Superior temporal gyrus (tissue), 1 donor: ENCODE data around the gene LDAF1.
A peak's percentile ranks its signal among the peaks of the same experiment; 100 is the strongest.
"Not testable (repeated sequence)": the region's sequence is repeated elsewhere in the genome, so short reads cannot be mapped to it uniquely, and the experiment has no call there.

Experiments
- DNase-seq: peaks from one replicate; pipeline ENCODE4 v3.0.0-alpha.2; 2016; ENCODE audit errors: extremely low spot score

Gene LDAF1

GRCh38 chr16:21162661-21163151 lies 4.2 kb downstream of the LDAF1 start:
- DNase-seq: no peak

GRCh38 chr16:21163576-21163975 lies 5.1 kb downstream of the LDAF1 start:
- DNase-seq: no peak

GRCh38 chr16:21164521-21165168 lies 6.2 kb downstream of the LDAF1 start:
- DNase-seq: no peak

GRCh38 chr16:21166561-21166961 lies 8.1 kb downstream of the LDAF1 start:
- no peak for DNase-seq

GRCh38 chr16:21167360-21167759 lies 8.9 kb downstream of the LDAF1 start:
- no peak for DNase-seq

GRCh38 chr16:21167929-21168602 lies 9.6 kb downstream of the LDAF1 start:
- DNase-seq: no peak

GRCh38 chr16:21169249-21169981 lies 10.9 kb downstream of the LDAF1 start:
- no peak for DNase-seq

- DNase-seq: not testable (repeated sequence)
These were observed 11.6 kb downstream of the LDAF1 start for GRCh38 chr16:21170116-21170515.

- no peak for DNase-seq
These were observed 14.2 kb downstream of the LDAF1 start for GRCh38 chr16:21172650-21173049.

GRCh38 chr16:21175397-21175796 lies 16.9 kb downstream of the LDAF1 start:
- DNase-seq: no peak

- no peak for DNase-seq
These were observed 20.9 kb downstream of the LDAF1 start for GRCh38 chr16:21179126-21179982.

- DNase-seq: no peak
These were observed 21.5 kb downstream of the LDAF1 start for GRCh38 chr16:21179983-21180365.

GRCh38 chr16:21183995-21184394 lies 25.5 kb downstream of the LDAF1 start:
- DNase-seq: no peak

- no peak for DNase-seq
These were observed 26.4 kb downstream of the LDAF1 start for GRCh38 chr16:21184834-21185233.

GRCh38 chr16:21185659-21186325 lies 27.3 kb downstream of the LDAF1 start:
- no peak for DNase-seq

GRCh38 chr16:21186326-21186691 lies 27.8 kb downstream of the LDAF1 start:
- DNase-seq: no peak

GRCh38 chr16:21189311-21189710 lies 30.8 kb downstream of the LDAF1 start:
- DNase-seq: no peak

GRCh38 chr16:21190013-21190412 lies 31.5 kb downstream of the LDAF1 start:
- DNase-seq: no peak

- peak; percentile 23 for DNase-seq
These were observed 32.1 kb downstream of the LDAF1 start for GRCh38 chr16:21190599-21190998.

GRCh38 chr16:21192991-21193390 lies 34.5 kb downstream of the LDAF1 start:
- no peak for DNase-seq

- peak; percentile 34 for DNase-seq
These were observed 36.4 kb downstream of the LDAF1 start for GRCh38 chr16:21194771-21195301.
